ENCODE results near the gene SDHA. TPM values are rescaled to one million over a fixed set of nuclear protein-coding genes. Genes with fewer than 3 reads are reported as not detected.
"Not testable (repeated sequence)": the region's sequence is repeated elsewhere in the genome, so short reads cannot be mapped to it uniquely, and the experiment has no call there.

SDHA gene
- 154 and 157 TPM in 2 replicates for total RNA-seq

DNA sequence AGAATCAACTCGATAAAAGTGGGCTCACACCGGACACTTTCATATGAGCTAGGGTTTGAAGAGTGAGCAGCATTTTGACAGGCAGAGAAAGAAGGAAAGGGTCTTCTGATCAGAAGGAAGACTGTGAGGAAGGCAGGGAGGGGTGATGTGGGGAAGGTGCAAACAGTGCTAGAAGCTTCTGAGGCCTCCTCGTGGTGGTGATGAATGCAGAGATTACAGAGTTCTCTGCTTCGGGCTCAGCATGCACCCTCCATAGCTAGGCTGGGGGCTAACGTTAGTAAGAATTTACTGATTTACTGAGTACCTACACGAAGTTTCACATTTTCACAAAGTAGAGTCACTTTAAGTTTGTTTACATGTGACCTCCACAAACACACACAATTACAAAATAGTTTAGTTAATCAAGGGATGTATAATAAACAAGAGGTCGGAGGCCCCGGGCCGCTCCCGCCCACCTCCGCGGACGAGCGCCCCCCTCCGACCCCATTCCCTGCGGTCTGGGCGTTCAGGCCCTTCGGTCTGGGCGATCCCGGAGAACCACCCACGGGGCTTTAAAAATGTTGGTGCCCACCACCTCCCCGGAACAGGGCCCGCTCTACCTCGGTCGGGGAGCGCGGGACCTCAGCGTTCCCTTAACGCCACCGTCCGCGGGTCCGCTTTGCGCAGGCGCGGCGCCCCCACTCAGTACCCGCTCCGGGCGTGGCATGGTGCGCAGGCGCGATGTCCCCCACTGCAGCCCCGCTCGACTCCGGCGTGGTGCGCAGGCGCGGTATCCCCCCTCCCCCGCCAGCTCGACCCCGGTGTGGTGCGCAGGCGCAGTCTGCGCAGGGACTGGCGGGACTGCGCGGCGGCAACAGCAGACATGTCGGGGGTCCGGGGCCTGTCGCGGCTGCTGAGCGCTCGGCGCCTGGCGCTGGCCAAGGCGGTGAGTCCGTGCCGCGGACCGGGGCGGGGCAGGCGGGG lies at the start of gene SDHA, which contains the start of gene CCDC127:
TSS of gene SDHA (plus strand) at position 827 of the 963 bp plus-strand sequence. CDS start at position 863, 36 bp downstream.
TSS of gene CCDC127 (minus strand) at position 660 of the 963 bp plus-strand sequence. CDS start 1,304 bp downstream, outside the sequence.
- intact Hi-C loops (cut with micrococcal nuclease): loop anchor here (2.0 kb wide), 1 partner anchor 29 kb away; no protein-coding TSS in a partner anchor
- H3K9me3 Mint-ChIP-seq; H3K27me3 Mint-ChIP-seq (ENCODE audit: low read depth): not testable (repeated sequence)
- DNase-seq (ENCODE audit: low spot score): peak; percentile 97
- Mint-ChIP-seq H3K27ac (peak within 1 kb of the TSS; percentile 86), H3K4me3 (ENCODE audit: low read depth) (peak within 1 kb of the TSS; percentile 94), H3K4me1 (ENCODE audit: low read depth) (peaks cover 42% of the 10 kb centered on the region), H3K36me3 (ENCODE audit: low read depth) (peaks cover 40% of the 10 kb centered on the region)

DNA sequence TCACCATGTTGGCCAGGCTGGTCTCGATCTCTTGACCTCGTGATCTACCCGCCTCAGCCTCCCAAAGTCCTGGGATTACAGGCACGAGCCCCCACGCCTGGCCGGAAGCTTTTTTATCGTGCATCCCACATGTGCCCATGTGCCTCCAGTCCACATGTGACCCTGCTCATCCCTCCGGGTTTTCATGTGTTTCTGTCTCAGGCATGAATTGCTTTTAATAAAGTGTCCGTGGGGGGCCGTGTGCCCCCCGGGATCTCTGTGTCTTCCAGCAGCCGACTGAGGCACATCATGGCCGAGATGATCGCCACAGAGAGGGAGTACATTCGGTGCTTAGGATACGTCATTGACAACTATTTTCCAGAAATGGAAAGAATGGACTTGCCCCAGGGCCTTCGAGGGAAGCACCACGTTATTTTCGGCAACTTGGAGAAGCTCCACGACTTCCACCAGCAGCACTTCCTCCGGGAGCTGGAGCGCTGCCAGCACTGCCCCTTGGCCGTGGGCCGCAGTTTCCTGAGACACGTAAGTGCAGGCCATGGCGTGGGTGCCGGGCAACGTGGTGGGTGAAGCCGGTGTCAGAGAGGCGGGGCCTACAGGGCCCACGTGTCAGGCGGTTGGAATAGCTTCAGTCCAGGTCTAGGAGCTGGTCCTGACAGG lies 48.9 kb upstream of the SDHA start:
- intact Hi-C loops (cut with micrococcal nuclease): no loop called here
- H3K27me3 Mint-ChIP-seq (ENCODE audit: low read depth): no peaks in the 10 kb centered on the region
- no peaks in the 10 kb centered on the region for H3K4me1 Mint-ChIP-seq (ENCODE audit: low read depth)
- no peak overlapping the region for H3K27ac Mint-ChIP-seq
- no peak overlapping the region for H3K4me3 Mint-ChIP-seq (ENCODE audit: low read depth)
- no peak for DNase-seq (ENCODE audit: low spot score)
- H3K9me3 Mint-ChIP-seq: no peaks in the 10 kb centered on the region
- no peaks in the 10 kb centered on the region for H3K36me3 Mint-ChIP-seq (ENCODE audit: low read depth)

GRCh38 chr5:169728-170094 lies 48.4 kb upstream of the SDHA start:
- intact Hi-C loops (cut with micrococcal nuclease): no loop called here
- H3K27ac Mint-ChIP-seq: no peak overlapping the region
- no peaks in the 10 kb centered on the region for H3K9me3 Mint-ChIP-seq
- DNase-seq (ENCODE audit: low spot score): no peak
- no peaks in the 10 kb centered on the region for H3K27me3 Mint-ChIP-seq (ENCODE audit: low read depth)
- H3K36me3 Mint-ChIP-seq (ENCODE audit: low read depth): no peaks in the 10 kb centered on the region
- no peak overlapping the region for H3K4me3 Mint-ChIP-seq (ENCODE audit: low read depth)
- H3K4me1 Mint-ChIP-seq (ENCODE audit: low read depth): no peaks in the 10 kb centered on the region

- Mint-ChIP-seq H3K9me3 (no peaks in the 10 kb centered on the region), H3K4me1 (ENCODE audit: low read depth) (no peaks in the 10 kb centered on the region), H3K27me3 (ENCODE audit: low read depth) (no peaks in the 10 kb centered on the region), H3K36me3 (ENCODE audit: low read depth) (no peaks in the 10 kb centered on the region), H3K4me3 (ENCODE audit: low read depth) (no peak overlapping the region), H3K27ac (no peak overlapping the region)
- intact Hi-C loops (cut with micrococcal nuclease): no loop called here
- no peak for DNase-seq (ENCODE audit: low spot score)
Observed at GRCh38 chr5:170971-171800, 46.9 kb upstream of the SDHA start.

DNA sequence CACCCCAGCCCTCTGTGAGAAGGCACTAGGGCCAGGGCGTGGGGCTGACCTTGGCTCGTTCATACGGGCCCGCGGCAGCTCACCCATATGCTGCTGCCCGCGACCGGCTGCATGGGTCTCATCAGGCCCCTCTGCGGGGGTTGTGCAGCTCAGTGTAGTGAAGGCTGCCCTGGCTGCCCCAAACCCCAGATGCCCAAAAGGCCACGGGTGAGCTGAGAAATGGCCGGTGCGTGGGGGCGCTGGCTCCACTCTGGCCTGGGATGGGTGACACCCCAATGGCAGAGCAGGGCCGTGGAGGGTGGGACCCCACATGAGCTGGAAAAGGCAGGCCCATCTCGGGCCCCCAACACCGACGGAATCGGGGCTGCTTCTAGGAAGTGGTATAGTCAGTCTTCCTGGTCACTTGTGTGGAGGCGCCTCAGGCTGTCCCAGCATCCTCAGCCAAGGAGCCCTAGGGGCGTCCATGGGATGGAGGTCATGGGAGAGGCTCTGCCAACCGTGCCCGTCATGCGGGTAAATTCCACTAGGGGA lies 46.3 kb upstream of the SDHA start:
- Mint-ChIP-seq H3K4me3 (ENCODE audit: low read depth) (no peak overlapping the region), H3K4me1 (ENCODE audit: low read depth) (no peaks in the 10 kb centered on the region), H3K36me3 (ENCODE audit: low read depth) (no peaks in the 10 kb centered on the region), H3K27me3 (ENCODE audit: low read depth) (no peaks in the 10 kb centered on the region), H3K9me3 (no peaks in the 10 kb centered on the region), H3K27ac (no peak overlapping the region)
- DNase-seq (ENCODE audit: low spot score): no peak
- intact Hi-C loops (cut with micrococcal nuclease): no loop called here

DNA sequence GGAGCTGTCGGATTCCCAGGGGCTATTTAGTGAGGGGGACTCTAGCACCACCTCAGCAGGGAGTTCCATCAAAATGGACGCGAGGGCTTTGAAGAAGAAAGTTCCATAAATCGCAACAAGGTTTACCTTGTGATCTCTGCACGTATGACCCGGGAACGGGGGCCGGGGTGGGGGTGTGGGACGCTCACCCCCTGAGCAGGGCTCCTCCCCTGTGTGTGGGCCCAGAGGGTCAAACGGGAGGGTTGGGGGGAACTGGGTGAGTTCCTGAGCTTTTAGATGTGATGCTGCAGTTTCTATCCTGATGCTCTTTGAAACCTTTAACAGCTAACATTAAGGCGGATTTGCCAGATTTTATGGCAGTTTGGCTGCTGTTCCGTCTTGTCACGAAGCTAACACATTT lies 45.7 kb upstream of the SDHA start:
- no peak overlapping the region for H3K4me3 Mint-ChIP-seq (ENCODE audit: low read depth)
- H3K4me1 Mint-ChIP-seq (ENCODE audit: low read depth): no peaks in the 10 kb centered on the region
- H3K36me3 Mint-ChIP-seq (ENCODE audit: low read depth): no peaks in the 10 kb centered on the region
- intact Hi-C loops (cut with micrococcal nuclease): no loop called here
- no peaks in the 10 kb centered on the region for H3K9me3 Mint-ChIP-seq
- H3K27me3 Mint-ChIP-seq (ENCODE audit: low read depth): peaks cover 4% of the 10 kb centered on the region
- no peak overlapping the region for H3K27ac Mint-ChIP-seq
- no peak for DNase-seq (ENCODE audit: low spot score)

DNA sequence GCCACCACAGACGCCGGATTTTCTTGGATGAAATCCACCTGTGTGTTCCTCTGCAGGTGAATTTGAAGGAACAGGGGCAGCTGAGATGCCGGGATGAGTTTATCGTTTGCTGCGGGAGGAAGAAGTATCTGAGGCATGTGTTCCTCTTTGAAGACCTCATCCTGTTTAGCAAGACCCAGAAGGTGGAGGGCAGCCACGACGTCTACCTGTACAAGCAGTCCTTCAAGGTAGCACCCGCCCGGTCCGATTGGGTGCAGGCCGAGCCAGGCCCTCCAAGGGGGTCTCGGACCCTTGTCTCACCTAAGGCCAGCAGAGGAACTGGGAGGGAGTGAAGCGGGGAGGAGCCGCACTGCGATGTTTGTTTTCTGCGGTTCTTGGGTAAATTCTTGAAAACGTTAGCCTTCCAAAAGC lies 45.3 kb upstream of the SDHA start:
- H3K36me3 Mint-ChIP-seq (ENCODE audit: low read depth): no peaks in the 10 kb centered on the region
- H3K9me3 Mint-ChIP-seq: no peaks in the 10 kb centered on the region
- no peak overlapping the region for H3K4me3 Mint-ChIP-seq (ENCODE audit: low read depth)
- H3K27ac Mint-ChIP-seq: no peak overlapping the region
- no peak for DNase-seq (ENCODE audit: low spot score)
- intact Hi-C loops (cut with micrococcal nuclease): no loop called here
- no peaks in the 10 kb centered on the region for H3K4me1 Mint-ChIP-seq (ENCODE audit: low read depth)
- peaks cover 4% of the 10 kb centered on the region for H3K27me3 Mint-ChIP-seq (ENCODE audit: low read depth)

- H3K4me1 Mint-ChIP-seq (ENCODE audit: low read depth): no peaks in the 10 kb centered on the region
- no peaks in the 10 kb centered on the region for H3K9me3 Mint-ChIP-seq
- no peak overlapping the region for H3K27ac Mint-ChIP-seq
- peaks cover 7% of the 10 kb centered on the region for H3K27me3 Mint-ChIP-seq (ENCODE audit: low read depth)
- intact Hi-C loops (cut with micrococcal nuclease): no loop called here
- no peak for DNase-seq (ENCODE audit: low spot score)
- no peak overlapping the region for H3K4me3 Mint-ChIP-seq (ENCODE audit: low read depth)
- H3K36me3 Mint-ChIP-seq (ENCODE audit: low read depth): no peaks in the 10 kb centered on the region
Observed at GRCh38 chr5:173392-174290, 44.5 kb upstream of the SDHA start.

DNA sequence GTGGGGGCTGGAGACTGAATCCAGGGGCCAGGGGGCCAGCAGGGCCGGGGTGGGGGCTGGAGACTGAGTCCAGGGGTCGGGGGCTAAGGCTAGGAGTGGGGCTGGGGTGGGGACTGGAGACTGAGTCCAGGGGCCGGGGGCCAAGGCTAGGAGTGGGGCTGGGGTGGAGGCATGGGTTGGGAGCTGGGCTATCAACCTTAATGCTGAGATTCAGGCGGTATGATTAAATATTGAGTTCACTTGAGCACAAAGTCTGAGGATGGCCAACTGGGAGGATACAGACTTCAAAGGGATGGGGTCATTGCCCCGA lies 43.9 kb upstream of the SDHA start:
- Mint-ChIP-seq H3K4me3 (ENCODE audit: low read depth) (no peak overlapping the region), H3K36me3 (ENCODE audit: low read depth) (no peaks in the 10 kb centered on the region), H3K27me3 (ENCODE audit: low read depth) (peaks cover 10% of the 10 kb centered on the region), H3K4me1 (ENCODE audit: low read depth) (no peaks in the 10 kb centered on the region), H3K27ac (no peak overlapping the region), H3K9me3 (no peaks in the 10 kb centered on the region)
- DNase-seq (ENCODE audit: low spot score): no peak
- intact Hi-C loops (cut with micrococcal nuclease): no loop called here

DNA sequence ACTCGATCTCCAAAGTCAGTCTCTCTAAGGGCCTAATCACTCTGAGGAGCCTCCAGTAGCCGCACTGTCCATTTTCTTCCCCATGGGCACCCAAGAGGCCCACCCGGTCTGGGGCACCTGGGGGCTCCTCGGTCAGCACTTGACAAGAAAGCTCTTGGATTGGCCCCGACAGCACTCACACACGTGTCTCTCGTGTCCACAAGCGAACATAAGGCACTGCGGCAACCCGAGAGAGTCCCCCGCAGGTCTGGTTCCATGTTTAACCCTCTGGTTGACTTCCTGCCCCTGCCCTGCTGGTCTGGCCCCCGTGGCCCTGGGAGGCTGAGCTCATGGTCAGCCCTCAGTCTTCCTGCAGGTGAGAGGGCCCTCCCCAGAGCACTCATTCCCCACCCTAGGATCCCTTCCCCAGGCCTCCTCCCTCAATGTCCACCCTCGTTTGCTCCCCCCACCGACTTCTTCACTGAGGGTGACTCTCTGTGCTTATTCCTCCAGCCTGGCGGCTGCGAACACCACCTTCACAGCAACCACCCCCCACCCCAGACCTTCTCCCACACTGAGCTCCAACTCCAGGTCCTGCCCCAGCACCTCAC lies 43.1 kb upstream of the SDHA start:
- Mint-ChIP-seq H3K4me3 (ENCODE audit: low read depth) (no peak overlapping the region), H3K27ac (no peak overlapping the region), H3K27me3 (ENCODE audit: low read depth) (peaks cover 10% of the 10 kb centered on the region), H3K36me3 (ENCODE audit: low read depth) (no peaks in the 10 kb centered on the region), H3K4me1 (ENCODE audit: low read depth) (no peaks in the 10 kb centered on the region), H3K9me3 (no peaks in the 10 kb centered on the region)
- DNase-seq (ENCODE audit: low spot score): no peak
- intact Hi-C loops (cut with micrococcal nuclease): no loop called here

- Mint-ChIP-seq H3K4me1 (ENCODE audit: low read depth) (no peaks in the 10 kb centered on the region), H3K36me3 (ENCODE audit: low read depth) (no peaks in the 10 kb centered on the region), H3K27ac (no peak overlapping the region), H3K9me3 (no peaks in the 10 kb centered on the region), H3K4me3 (ENCODE audit: low read depth) (no peak overlapping the region), H3K27me3 (ENCODE audit: low read depth) (peaks cover 10% of the 10 kb centered on the region)
- no peak for DNase-seq (ENCODE audit: low spot score)
- intact Hi-C loops (cut with micrococcal nuclease): no loop called here
Observed at GRCh38 chr5:176296-176823, 41.8 kb upstream of the SDHA start.

All from activated T-helper 2 cell treated with anti-CD3 and anti-CD28 coated beads, Interferon-gamma antibody, Interleukin-2, Interleukin-4, amounts not matched to agents 10 μg/mL and 5 μg/mL and 100 μg/mL, durations not matched to agents 14 hours and 24 hours and 36 hours (primary cell).